Suprapubic skin (tissue), 4 donors: ENCODE data around the gene LRFN3.

Experiments used
- EP300 ChIP-seq: sonication (generic); formaldehyde crosslinking; IDR thresholded peaks from one replicate; pipeline ENCODE4 v1.6.1; 2017; ENCODE audit warnings: antibody characterized with exemption
- POLR2A ChIP-seq, 2 donors: fragments of 450-650 bp; IDR thresholded peaks; one replicate each; pipeline ENCODE4 v1.6.1; 2017; ENCODE audit warnings: antibody characterized with exemption in 2 of 2, mild to moderate bottlenecking in 2 of 2, moderate library complexity in 2 of 2
- POLR2AphosphoS5 ChIP-seq, 3 donors: sonication (generic); formaldehyde crosslinking; IDR thresholded peaks; one replicate each; pipeline ENCODE4 v1.6.1; 2017; ENCODE audit warnings: antibody characterized with exemption in 3 of 3
- TF ChIP-seq, protein P1 (sequence below), 2 donors: fragments of 200-600 bp in 1 of 2; fragments of 450-650 bp in 1 of 2; sonication (generic) in 1 of 2; IDR thresholded peaks; one replicate each; pipeline ENCODE4 v1.5.1; 2016 to 2019; ENCODE audit warnings: antibody characterized with exemption in 2 of 2, mild to moderate bottlenecking in 1 of 2, moderate library complexity in 1 of 2

DNA sequence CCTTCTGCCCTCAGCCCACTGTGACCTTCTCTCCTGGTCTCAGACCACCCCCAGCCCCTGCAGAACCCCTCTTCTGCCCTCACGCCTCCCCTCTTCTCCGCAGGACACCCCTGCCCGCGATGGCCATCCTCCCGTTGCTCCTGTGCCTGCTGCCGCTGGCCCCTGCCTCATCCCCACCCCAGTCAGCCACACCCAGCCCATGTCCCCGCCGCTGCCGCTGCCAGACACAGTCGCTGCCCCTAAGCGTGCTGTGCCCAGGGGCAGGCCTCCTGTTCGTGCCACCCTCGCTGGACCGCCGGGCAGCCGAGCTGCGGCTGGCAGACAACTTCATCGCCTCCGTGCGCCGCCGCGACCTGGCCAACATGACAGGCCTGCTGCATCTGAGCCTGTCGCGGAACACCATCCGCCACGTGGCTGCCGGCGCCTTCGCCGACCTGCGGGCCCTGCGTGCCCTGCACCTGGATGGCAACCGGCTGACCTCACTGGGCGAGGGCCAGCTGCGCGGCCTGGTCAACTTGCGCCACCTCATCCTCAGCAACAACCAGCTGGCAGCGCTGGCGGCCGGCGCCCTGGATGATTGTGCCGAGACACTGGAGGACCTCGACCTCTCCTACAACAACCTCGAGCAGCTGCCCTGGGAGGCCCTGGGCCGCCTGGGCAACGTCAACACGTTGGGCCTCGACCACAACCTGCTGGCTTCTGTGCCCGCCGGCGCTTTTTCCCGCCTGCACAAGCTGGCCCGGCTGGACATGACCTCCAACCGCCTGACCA is 3.3 kb downstream of the LRFN3 start:
- TF ChIP-seq, protein P1, sequence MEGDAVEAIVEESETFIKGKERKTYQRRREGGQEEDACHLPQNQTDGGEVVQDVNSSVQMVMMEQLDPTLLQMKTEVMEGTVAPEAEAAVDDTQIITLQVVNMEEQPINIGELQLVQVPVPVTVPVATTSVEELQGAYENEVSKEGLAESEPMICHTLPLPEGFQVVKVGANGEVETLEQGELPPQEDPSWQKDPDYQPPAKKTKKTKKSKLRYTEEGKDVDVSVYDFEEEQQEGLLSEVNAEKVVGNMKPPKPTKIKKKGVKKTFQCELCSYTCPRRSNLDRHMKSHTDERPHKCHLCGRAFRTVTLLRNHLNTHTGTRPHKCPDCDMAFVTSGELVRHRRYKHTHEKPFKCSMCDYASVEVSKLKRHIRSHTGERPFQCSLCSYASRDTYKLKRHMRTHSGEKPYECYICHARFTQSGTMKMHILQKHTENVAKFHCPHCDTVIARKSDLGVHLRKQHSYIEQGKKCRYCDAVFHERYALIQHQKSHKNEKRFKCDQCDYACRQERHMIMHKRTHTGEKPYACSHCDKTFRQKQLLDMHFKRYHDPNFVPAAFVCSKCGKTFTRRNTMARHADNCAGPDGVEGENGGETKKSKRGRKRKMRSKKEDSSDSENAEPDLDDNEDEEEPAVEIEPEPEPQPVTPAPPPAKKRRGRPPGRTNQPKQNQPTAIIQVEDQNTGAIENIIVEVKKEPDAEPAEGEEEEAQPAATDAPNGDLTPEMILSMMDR (IDR thresholded peaks at IDR 0.05): no peak
- TF ChIP-seq POLR2AphosphoS5 (IDR thresholded peaks at IDR 0.05) (no peak), EP300 (no peak), POLR2A (IDR thresholded peaks at IDR 0.05) (no peak)
